HepG2 (cell line): ENCODE results near the gene PTGDS. TPM values are rescaled to one million over a fixed set of nuclear protein-coding genes. Genes with fewer than 3 reads are reported as not detected.

Experiments
- ATAC-seq: fragments of 200-7000 bp; cut with Tn5 transposase; 3 replicates; pipeline ENCODE4 v1.9.1; 2020; ENCODE audit warnings: mild to moderate bottlenecking, moderate library complexity
- BruUV-seq: library from RNA; stranded (reverse); fragments of 400-500 nt; replicated peaks from 2 replicates; lab custom pipeline; 2021; lab: Mats Ljungman, UMichigan
- CTCF ChIA-PET: fragments of 300-600 bp; formaldehyde crosslinking; extraction: SDS; loops from one replicate; lab custom pipeline; 2021; ENCODE audit warnings: low total read pairs, inconsistent platforms, low intra/inter-chr PET ratio; lab: Yijun Ruan, JAX
- POLR2A ChIA-PET: fragments of 350-600 bp; sonication (Branson Sonifier 250); formaldehyde crosslinking; loops from one replicate; lab custom pipeline; 2020; ENCODE audit warnings: antibody characterized with exemption, inconsistent platforms; lab: Yijun Ruan, JAX
- DNase-seq: peaks from one replicate; pipeline ENCODE4 v3.0.0-alpha.2; 2015; ENCODE audit warnings: low spot score
- FAIRE-seq: peaks from 3 replicates; lab custom pipeline; 2011; peaks lifted over from hg19 to GRCh38; lab: Jason Lieb, UNC
- H2AFZ ChIP-seq: one replicate; pipeline ENCODE4 v1.6.1; 2011; ENCODE audit warnings: low read length, inconsistent platforms
- H3K27ac ChIP-seq: fragments of 300-600 bp; 3 replicates; pipeline ENCODE4 v1.8.0; 2011; ENCODE audit warnings: mixed run types, mild to moderate bottlenecking, mixed read lengths, low read length, inconsistent platforms; ENCODE audit not compliant: insufficient read depth; ENCODE audit errors: extremely low read length
- H3K27me3 ChIP-seq, 2 experiments: fragments of 200-600 bp in 1 of 2; 2 replicates in 1 of 2; 3 replicates in 1 of 2; pipeline versions ENCODE4 v1.6.0 to v1.8.0; 2011; ENCODE audit warnings: low read length in 2 of 2, mild to moderate bottlenecking in 2 of 2, moderate library complexity in 2 of 2, inconsistent platforms in 1 of 2; ENCODE audit not compliant: insufficient read depth in 2 of 2, control insufficient read depth in 1 of 2
- H3K36me3 ChIP-seq, 2 experiments: fragments of 200-600 bp in 1 of 2; replicated peaks in 1 of 2; 2 replicates in 1 of 2; 3 replicates in 1 of 2; pipeline versions ENCODE4 v1.5.1 to v1.8.0; 2011; ENCODE audit warnings: low read length in 2 of 2, inconsistent platforms in 1 of 2; ENCODE audit not compliant: insufficient read depth in 2 of 2, control insufficient read depth in 1 of 2
- H3K4me1 ChIP-seq: 2 replicates; pipeline ENCODE4 v1.5.1; 2012; ENCODE audit warnings: low read length, inconsistent platforms; ENCODE audit not compliant: insufficient read depth
- H3K4me2 ChIP-seq: 2 replicates; pipeline ENCODE4 v1.6.0; 2011; ENCODE audit warnings: low read depth, low read length, inconsistent platforms
- H3K4me3 ChIP-seq, 3 experiments: fragments of 200-600 bp in 1 of 3; sonication (generic), shearing (Covaris generic) in 1 of 3; replicated peaks in 1 of 3; 2 replicates each; pipeline ENCODE4 v1.5.1; 2011 to 2016; ENCODE audit warnings: low read length in 3 of 3, inconsistent platforms in 2 of 3, low read depth in 2 of 3, mild to moderate bottlenecking in 2 of 3, control low read depth in 1 of 3, mixed read lengths in 1 of 3; ENCODE audit not compliant: insufficient read depth in 1 of 3
- H3K79me2 ChIP-seq: one replicate; pipeline ENCODE4 v1.6.1; 2011; ENCODE audit warnings: low read length, inconsistent platforms; ENCODE audit not compliant: insufficient read depth
- H3K9ac ChIP-seq: 2 replicates; pipeline ENCODE4 v1.6.0; 2011; ENCODE audit warnings: mild to moderate bottlenecking, low read depth, low read length, inconsistent platforms; ENCODE audit not compliant: insufficient read depth
- H3K9me3 ChIP-seq: 2 replicates; pipeline ENCODE4 v1.5.1; 2012; ENCODE audit warnings: mild to moderate bottlenecking, low read length
- H4K20me1 ChIP-seq: 2 replicates; pipeline ENCODE4 v1.6.0; 2011; ENCODE audit warnings: inconsistent platforms, mild to moderate bottlenecking, low read length, moderate library complexity; ENCODE audit not compliant: insufficient read depth
- FUBP1 ChIP-seq: sonication (generic); formaldehyde crosslinking; IDR thresholded peaks from 2 replicates; pipeline ENCODE4 v1.5.1; 2020; ENCODE audit warnings: missing genetic modification reagents, mild to moderate bottlenecking, borderline replicate concordance
- GTF3A ChIP-seq: sonication (generic); formaldehyde crosslinking; conservative IDR thresholded peaks from 2 replicates; pipeline ENCODE4 v1.4.0; 2020; ENCODE audit warnings: mild to moderate bottlenecking, missing genetic modification reagents
- HDAC2 ChIP-seq: sonication (generic); formaldehyde crosslinking; IDR thresholded peaks from 2 replicates; pipeline ENCODE4 v1.4.0; 2020; ENCODE audit warnings: missing genetic modification reagents
- KLF13 ChIP-seq: sonication (generic); formaldehyde crosslinking; IDR thresholded peaks from 2 replicates; pipeline ENCODE4 v1.4.0; 2020; ENCODE audit warnings: mild to moderate bottlenecking, missing genetic modification reagents
- PATZ1 ChIP-seq: sonication (generic); formaldehyde crosslinking; IDR thresholded peaks from 2 replicates; pipeline ENCODE4 v1.4.0; 2020; ENCODE audit warnings: missing genetic modification reagents
- RAD21 ChIP-seq: fragments of 450-650 bp; formaldehyde crosslinking; IDR thresholded peaks from 2 replicates; pipeline ENCODE4 v1.5.0; 2020; ENCODE audit warnings: mild to moderate bottlenecking
- TCF12 ChIP-seq, 2 experiments: fragments of 450-650 bp in 1 of 2; sonication (generic) in 1 of 2; formaldehyde crosslinking in 1 of 2; IDR thresholded peaks; 2 replicates each; pipeline versions ENCODE4 v1.6.1 to v1.8.0; 2017 to 2022; ENCODE audit warnings: antibody characterized with exemption in 1 of 2, mild to moderate bottlenecking in 1 of 2, missing genetic modification reagents in 1 of 2, moderate library complexity in 1 of 2
- ZBED4 ChIP-seq: sonication (generic); formaldehyde crosslinking; IDR thresholded peaks from 2 replicates; pipeline ENCODE4 v1.4.0; 2020; ENCODE audit warnings: missing genetic modification reagents, borderline replicate concordance
- ZBTB14 ChIP-seq: sonication (generic); formaldehyde crosslinking; IDR thresholded peaks from 2 replicates; pipeline ENCODE4 v1.4.0; 2020; ENCODE audit warnings: missing genetic modification reagents
- ZNF296 ChIP-seq: sonication (generic); formaldehyde crosslinking; conservative IDR thresholded peaks from 2 replicates; pipeline ENCODE4 v1.5.0; 2020; ENCODE audit warnings: mild to moderate bottlenecking, missing genetic modification reagents
- ZNF501 ChIP-seq: sonication (generic); formaldehyde crosslinking; IDR thresholded peaks from 2 replicates; pipeline ENCODE4 v1.5.1; 2020; ENCODE audit warnings: mild to moderate bottlenecking, moderate library complexity, missing genetic modification reagents
- WGBS: methylation state at CpG from one replicate; pipeline ENCODE4 v1.1.6; 2017; ENCODE audit warnings: low lambda C conversion rate; 5-methylcytosine and 5-hydroxymethylcytosine counted together
- in situ Hi-C: cut with HindIII; loops from 2 replicates; pipeline ENCODE4 v1.10.0; 2017; ENCODE audit warnings: low pct_unique_long_range_greater_than_20kb; ENCODE audit not compliant: extremely low pct_ligation_motif_present
- intact Hi-C: fragments of 100-400 bp; cut with micrococcal nuclease; formaldehyde crosslinking; loops from one replicate; pipeline ENCODE4 v1.10.0; 2022; ENCODE audit not compliant: unreplicated experiment
- polyA plus RNA-seq, 8 experiments: library from polyadenylated mRNA; depleted of rRNA in 3 of 8; stranded (reverse) in 7 of 8; unstranded in 1 of 8; fragments of >200 nt; fragmentation: Illumina TruSeq in 4 of 8; extraction: Trizol in 4 of 8; gene quantifications; 2 replicates each; pipeline versions ENCODE4 v1.2.1 to v1.2.3, GENCODE V29; 2011 to 2016; ENCODE audit warnings: low read depth in 4 of 8, missing spikeins in 1 of 8, mixed read lengths in 1 of 8; ENCODE audit not compliant: insufficient read depth in 1 of 8
- total RNA-seq, 5 experiments: library from RNA; depleted of rRNA; stranded (reverse); fragments of >200 nt; fragmentation: Illumina TruSeq; extraction: Trizol; gene quantifications; 2 replicates each; pipeline ENCODE4 v1.2.3, GENCODE V29; 2016; ENCODE audit warnings: low read depth in 1 of 5

The PTGDS gene
- total and polyA plus RNA-seq, 2 of the 13 experiments (the other 11 are each of a cell fraction or from before 2014, with no cell fraction given), result 0.33 to 0.50 TPM

DNA sequence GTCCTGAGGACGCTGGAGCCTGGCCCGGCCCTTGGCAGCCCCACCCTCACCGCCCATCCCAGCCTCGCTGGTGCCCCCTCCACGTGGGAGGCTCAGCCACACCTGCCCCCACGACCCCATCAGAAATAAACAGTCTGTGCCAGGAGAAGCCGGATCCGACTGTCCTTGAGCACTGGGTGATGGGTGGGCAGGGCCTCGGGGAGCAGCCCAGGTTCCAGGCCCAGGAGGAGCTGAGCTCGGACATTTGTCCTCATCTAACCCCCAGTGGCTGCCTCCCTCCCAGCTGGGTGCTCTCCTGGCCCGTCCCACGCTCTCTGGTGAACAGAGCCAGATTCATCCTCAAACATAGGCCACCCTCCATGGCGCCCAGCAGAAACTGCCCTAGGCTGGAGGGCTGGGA, 4.6 kb upstream of the PTGDS start:
- BruUV-seq, result no TSS peak
- ATAC-seq, result no peak
- FAIRE-seq, result no peak
- POLR2A ChIA-PET, result interaction anchor here (1.4 to 1.5 kb wide), 2 partner anchors 11 to 19 kb away, joined by 3 read pairs; partner anchors contain the start of gene PAXX
- TF ChIP-seq GTF3A (CRISPR knock-in tag) (no peak), ZNF501 (CRISPR knock-in tag) (no peak), KLF13 (no peak), ZBTB14 (CRISPR knock-in tag) (no peak), ZBED4 (CRISPR knock-in tag) (no peak), TCF12 (IDR thresholded peaks at IDR 0.05) (no peak), TCF12 (CRISPR knock-in tag; IDR thresholded peaks at IDR 0.05) (no peak), RAD21 (CRISPR knock-in tag) (no peak), HDAC2 (CRISPR knock-in tag) (no peak), FUBP1 (CRISPR knock-in tag) (no peak), PATZ1 (CRISPR knock-in tag) (no peak), ZNF296 (CRISPR knock-in tag) (no peak)
- TF ChIP-seq, all 625 proteins: peak for 0
- no peak overlapping the region for H3K4me2 ChIP-seq
- H3K36me3 ChIP-seq, result no peaks in the 10 kb centered on the region
- CTCF ChIA-PET, result no interaction called here
- no peak for DNase-seq
- H3K27me3 ChIP-seq, result peaks cover 32 to 84% of the 10 kb centered on the region in 2 experiments
- in situ Hi-C loops (no loop called here), intact Hi-C loops (no loop called here)
- H3K9me3 ChIP-seq, result no peaks in the 10 kb centered on the region
- H3K4me3 ChIP-seq, result no peak overlapping the region
- H4K20me1 ChIP-seq, result no peaks in the 10 kb centered on the region
- WGBS, result 6% methylated on average over 5 of the region's 13 CpGs
- peaks cover 40% of the 10 kb centered on the region for H3K4me1 ChIP-seq
- H3K9ac ChIP-seq, result no peak overlapping the region
- no peak overlapping the region for H3K27ac ChIP-seq
- H2AFZ ChIP-seq, result no peak overlapping the region
- H3K79me2 ChIP-seq, result no peaks in the 10 kb centered on the region
